Tibial artery (tissue), 4 donors: ENCODE data around the gene HDC.

Experiments
- DNase-seq, 2 donors: peaks; one replicate each; pipeline ENCODE4 v3.0.0-alpha.2; 2019
- H3K27ac ChIP-seq, 2 donors: fragments of 200-600 bp; sonication (generic) in 1 of 2; 1 replicate in 1 of 2; 2 replicates in 1 of 2; pipeline ENCODE4 v1.5.1; 2018 to 2019; ENCODE audit warnings: mild to moderate bottlenecking in 1 of 2
- H3K27me3 ChIP-seq, 2 donors: fragments of 200-600 bp; sonication (generic) in 1 of 2; one replicate each; pipeline versions ENCODE4 v1.5.1 to v1.6.0; 2016 to 2019
- H3K36me3 ChIP-seq, 3 donors: fragments of 200-600 bp; sonication (generic) in 2 of 3; one replicate each; pipeline ENCODE4 v1.5.1; 2016 to 2019; ENCODE audit warnings: mild to moderate bottlenecking in 2 of 3
- H3K4me1 ChIP-seq, 4 donors: fragments of 200-600 bp; sonication (generic) in 2 of 4; 1 replicate in 3 of 4; 2 replicates in 1 of 4; pipeline ENCODE4 v1.5.1; 2016 to 2019
- H3K4me3 ChIP-seq, 2 donors: fragments of 200-600 bp; sonication (generic) in 1 of 2; 1 replicate in 1 of 2; 2 replicates in 1 of 2; pipeline ENCODE4 v1.5.1; 2018 to 2019; ENCODE audit warnings: mild to moderate bottlenecking in 2 of 2
- H3K9me3 ChIP-seq, 3 donors: fragments of 200-600 bp; sonication (generic) in 1 of 3; one replicate each; pipeline ENCODE4 v1.5.1; 2016 to 2019
- CTCF ChIP-seq, 2 experiments: fragments of 200-600 bp in 1 of 2; fragments of 450-650 bp in 1 of 2; IDR thresholded peaks; one replicate each; pipeline ENCODE4 v1.5.1; 2017 to 2019; ENCODE audit warnings: antibody characterized with exemption in 2 of 2, mild to moderate bottlenecking in 1 of 2, moderate library complexity in 1 of 2
- intact Hi-C: fragments of 100-400 bp; cut with DNase I; formaldehyde crosslinking; loops from one replicate; pipeline ENCODE4 v1.15.0; 2023; ENCODE audit warnings: low total_unique reads

Gene HDC

GRCh38 chr15:50233192-50233736 lies 32.3 kb downstream of the HDC start:
- DNase-seq = no peak
- no peaks in the 10 kb centered on the region for H3K9me3 ChIP-seq
- no peak for TF ChIP-seq CTCF (IDR thresholded peaks at IDR 0.05)
- intact Hi-C loops = no loop called here
- no peak overlapping the region for H3K27ac ChIP-seq
- no peak overlapping the region for H3K4me3 ChIP-seq
- no peaks in the 10 kb centered on the region for H3K27me3 ChIP-seq
- H3K36me3 ChIP-seq = no peaks in the 10 kb centered on the region
- no peaks in the 10 kb centered on the region for H3K4me1 ChIP-seq

- H3K27me3 ChIP-seq = no peaks in the 10 kb centered on the region
- TF ChIP-seq CTCF (IDR thresholded peaks at IDR 0.05) = no peak
- H3K4me3 ChIP-seq = no peak overlapping the region
- intact Hi-C loops = no loop called here
- DNase-seq = no peak
- H3K27ac ChIP-seq = no peak overlapping the region
- no peaks in the 10 kb centered on the region for H3K36me3 ChIP-seq
- no peaks in the 10 kb centered on the region for H3K4me1 ChIP-seq
- H3K9me3 ChIP-seq = no peaks in the 10 kb centered on the region
Observed at GRCh38 chr15:50232791-50233190, 32.7 kb downstream of the HDC start.

GRCh38 chr15:50231761-50232160 lies 33.8 kb downstream of the HDC start:
- Histone ChIP-seq H3K4me1 (no peaks in the 10 kb centered on the region), H3K27me3 (no peaks in the 10 kb centered on the region), H3K27ac (no peak overlapping the region), H3K36me3 (no peaks in the 10 kb centered on the region), H3K9me3 (no peaks in the 10 kb centered on the region), H3K4me3 (no peak overlapping the region)
- no peak for TF ChIP-seq CTCF (IDR thresholded peaks at IDR 0.05)
- intact Hi-C loops = no loop called here
- DNase-seq = no peak

GRCh38 chr15:50229336-50229735 lies 36.2 kb downstream of the HDC start:
- intact Hi-C loops = no loop called here
- no peaks in the 10 kb centered on the region for H3K4me1 ChIP-seq
- no peak for TF ChIP-seq CTCF (IDR thresholded peaks at IDR 0.05)

GRCh38 chr15:50228866-50229265 lies 36.7 kb downstream of the HDC start:
- TF ChIP-seq CTCF (IDR thresholded peaks at IDR 0.05) = no peak
- no peak overlapping the region for H3K27ac ChIP-seq
- H3K9me3 ChIP-seq = no peaks in the 10 kb centered on the region
- no peak for DNase-seq
- H3K4me1 ChIP-seq = no peaks in the 10 kb centered on the region
- H3K4me3 ChIP-seq = no peak overlapping the region
- intact Hi-C loops = no loop called here
- H3K36me3 ChIP-seq = no peaks in the 10 kb centered on the region
- H3K27me3 ChIP-seq = no peaks in the 10 kb centered on the region

More at GRCh38 chr15:50229336-50229735, 36.2 kb downstream of the HDC start:
- no peak for DNase-seq
- Histone ChIP-seq H3K36me3 (no peaks in the 10 kb centered on the region), H3K27me3 (no peaks in the 10 kb centered on the region), H3K27ac (no peak overlapping the region), H3K9me3 (no peaks in the 10 kb centered on the region), H3K4me3 (no peak overlapping the region)

GRCh38 chr15:50227076-50227475 lies 38.5 kb downstream of the HDC start:
- intact Hi-C loops = no loop called here
- TF ChIP-seq CTCF (IDR thresholded peaks at IDR 0.05) = no peak
- no peak overlapping the region for H3K4me3 ChIP-seq

More at GRCh38 chr15:50227076-50227475, 38.5 kb downstream of the HDC start:
- H3K27me3 ChIP-seq = no peaks in the 10 kb centered on the region
- DNase-seq = no peak
- no peaks in the 10 kb centered on the region for H3K9me3 ChIP-seq
- H3K36me3 ChIP-seq = no peaks in the 10 kb centered on the region
- H3K27ac ChIP-seq = no peak overlapping the region
- H3K4me1 ChIP-seq = no peaks in the 10 kb centered on the region
